Activated naive CD8-positive, alpha-beta T cell treated with anti-CD3 and anti-CD28 coated beads, Interleukin-2, amount 10 ng/mL, durations not matched to agents 7 days and 5 days (primary cell): ENCODE results near the gene B4GALNT1. TPM values are rescaled to one million over a fixed set of nuclear protein-coding genes. Genes with fewer than 3 reads are reported as not detected.

Experiments used
- ATAC-seq: fragments of 150-1000 bp; cut with Tn5 transposase; one replicate; pipeline ENCODE4 v1.10.0; 2021; ENCODE audit warnings: low read depth, moderate library complexity
- POLR2A ChIA-PET: fragments of 350-600 bp; sonication (Branson Sonifier 250); formaldehyde crosslinking; loops from one replicate; lab custom pipeline; 2021; ENCODE audit warnings: antibody characterized with exemption; lab: Charles Lee
- DNase-seq: peaks from one replicate; pipeline ENCODE4 v3.0.0; 2021
- H3K27ac Mint-ChIP-seq: one replicate; pipeline ENCODE4 v1.8.0; 2022; ENCODE audit warnings: mild to moderate bottlenecking, mixed read lengths
- H3K27me3 Mint-ChIP-seq: one replicate; pipeline ENCODE4 v1.8.0; 2022; ENCODE audit warnings: mild to moderate bottlenecking, moderate library complexity, mixed read lengths
- H3K36me3 Mint-ChIP-seq: one replicate; pipeline ENCODE4 v1.8.0; 2021; ENCODE audit warnings: mild to moderate bottlenecking, mixed read lengths
- H3K4me1 Mint-ChIP-seq: one replicate; pipeline ENCODE4 v1.8.0; 2021; ENCODE audit warnings: mixed read lengths
- H3K4me3 Mint-ChIP-seq: one replicate; pipeline ENCODE4 v1.8.0; 2022; ENCODE audit warnings: mild to moderate bottlenecking, moderate library complexity, mixed read lengths
- H3K9me3 Mint-ChIP-seq: one replicate; pipeline ENCODE4 v1.8.0; 2021; ENCODE audit warnings: mixed read lengths
- total RNA-seq, 2 experiments: library from RNA; stranded (reverse); gene quantifications; one replicate each; pipeline ENCODE4 v1.2.3, GENCODE V29; 2021

Gene B4GALNT1
- total RNA-seq, 2 experiments from 2014 or later: 0.65 to 0.80 TPM

DNA sequence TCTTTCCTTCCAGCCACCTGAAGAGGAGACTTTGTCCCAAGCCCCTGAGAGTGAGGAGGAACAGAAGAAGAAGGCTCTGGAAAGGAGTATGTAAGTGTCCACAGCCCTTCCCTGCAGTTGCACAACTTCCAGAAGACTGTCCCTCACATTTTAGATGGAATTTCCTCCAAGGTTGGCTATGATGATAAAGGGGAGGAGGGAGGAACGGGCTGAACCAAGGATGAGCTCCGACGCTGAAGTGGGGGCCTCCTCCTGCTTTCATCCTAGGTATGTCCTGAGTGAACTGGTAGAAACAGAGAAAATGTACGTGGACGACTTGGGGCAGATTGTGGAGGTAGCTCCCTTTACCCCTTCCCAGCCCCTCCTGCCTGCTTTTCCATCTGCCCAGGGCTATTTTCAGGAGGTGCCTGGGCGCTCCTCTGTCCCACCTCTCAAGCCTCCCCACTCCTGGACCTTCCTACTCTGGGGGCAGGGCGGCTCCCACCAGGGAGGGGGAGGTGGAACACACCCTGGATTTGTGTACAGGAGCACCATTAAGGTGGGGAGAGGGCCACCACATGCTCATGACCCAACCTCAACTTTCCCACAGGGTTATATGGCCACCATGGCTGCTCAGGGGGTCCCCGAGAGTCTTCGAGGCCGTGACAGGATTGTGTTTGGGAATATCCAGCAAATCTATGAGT, 19.4 kb downstream of the B4GALNT1 start:
- DNase-seq (no peak), ATAC-seq (no peak)
- POLR2A ChIA-PET: no interaction called here
- no peak overlapping the region for H3K27ac Mint-ChIP-seq
- H3K4me1 Mint-ChIP-seq: peaks cover 10% of the 10 kb centered on the region
- H3K27me3 Mint-ChIP-seq: peaks cover 63% of the 10 kb centered on the region
- no peak overlapping the region for H3K4me3 Mint-ChIP-seq
- no peaks in the 10 kb centered on the region for H3K9me3 Mint-ChIP-seq
- H3K36me3 Mint-ChIP-seq: no peaks in the 10 kb centered on the region

DNA sequence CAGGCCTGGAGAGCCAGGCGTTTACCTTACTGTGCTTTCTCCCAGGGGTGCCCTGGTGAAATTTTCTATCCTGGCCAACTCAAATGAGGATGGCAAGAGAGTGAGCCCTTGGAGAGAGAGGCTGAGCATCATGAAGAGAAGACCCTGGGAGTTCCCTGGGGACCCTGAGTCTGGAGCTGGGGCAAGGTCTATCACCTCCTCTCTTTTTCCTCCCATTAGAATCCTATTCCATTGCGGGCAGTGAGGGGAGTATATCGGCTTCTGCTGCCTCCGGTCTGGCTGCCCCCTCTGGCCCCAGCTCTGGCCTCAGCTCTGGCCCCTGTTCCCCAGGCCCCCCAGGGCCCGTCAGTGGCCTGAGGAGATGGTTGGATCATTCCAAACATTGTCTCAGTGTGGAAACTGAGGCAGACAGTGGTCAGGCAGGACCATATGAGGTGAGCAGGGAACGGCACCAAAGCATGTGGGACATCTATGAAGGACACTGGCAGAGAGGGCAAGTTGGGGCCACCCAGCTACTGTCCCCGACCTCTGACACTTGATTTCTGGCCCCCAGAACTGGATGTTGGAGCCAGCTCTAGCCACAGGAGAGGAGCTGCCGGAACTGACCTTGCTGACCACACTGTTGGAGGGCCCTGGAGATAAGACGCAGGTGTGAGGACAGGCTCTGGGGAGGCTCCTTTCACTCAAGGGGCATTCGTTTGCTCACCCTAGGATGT, 20.1 kb downstream of the B4GALNT1 start:
- Mint-ChIP-seq H3K9me3 (no peaks in the 10 kb centered on the region), H3K4me3 (no peak overlapping the region), H3K27me3 (peaks cover 58% of the 10 kb centered on the region), H3K4me1 (peaks cover 10% of the 10 kb centered on the region), H3K36me3 (no peaks in the 10 kb centered on the region), H3K27ac (no peak overlapping the region)
- DNase-seq: no peak
- no peak for ATAC-seq
- POLR2A ChIA-PET: no interaction called here

DNA sequence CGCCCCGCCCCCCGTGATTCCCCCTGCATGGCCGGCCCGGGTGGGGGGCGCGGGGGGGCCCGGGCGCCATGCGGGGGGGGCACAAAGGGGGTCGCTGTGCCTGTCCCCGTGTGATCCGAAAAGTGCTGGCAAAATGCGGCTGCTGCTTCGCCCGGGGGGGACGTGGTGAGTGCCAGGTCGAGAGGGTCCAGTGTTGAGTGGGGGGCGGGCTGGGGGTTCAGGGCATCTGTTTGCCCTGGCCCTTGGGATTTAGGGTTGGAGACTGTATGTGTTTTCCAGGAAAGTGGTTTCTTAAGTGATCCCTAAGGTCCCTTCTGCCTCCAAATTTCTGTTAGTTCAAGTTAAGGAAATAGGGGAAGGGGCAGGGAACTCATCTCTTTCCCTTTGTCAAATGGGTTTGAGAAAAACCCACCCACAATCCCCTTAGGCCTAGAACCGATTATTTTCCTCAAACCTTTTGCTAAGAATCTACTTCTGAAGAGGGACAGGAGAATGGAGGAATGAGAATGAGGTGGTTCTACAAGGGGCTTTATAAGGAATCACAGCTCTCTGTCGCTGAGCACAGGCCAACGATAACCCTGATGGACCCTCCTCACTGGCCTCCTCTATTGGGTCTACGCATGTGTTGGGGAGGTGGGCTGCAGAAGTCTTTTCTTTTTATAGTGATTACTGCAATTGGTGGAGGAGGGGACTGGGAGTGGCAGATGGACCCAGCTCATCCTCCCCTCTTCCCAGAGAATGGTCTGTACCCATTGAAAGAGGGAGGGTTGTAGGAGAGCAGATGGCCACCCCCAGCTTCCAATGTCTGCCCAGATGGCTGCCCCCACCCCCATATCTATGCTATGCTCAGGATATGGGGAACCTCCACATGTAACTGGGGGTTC, 20.9 kb downstream of the B4GALNT1 start:
- no peak for ATAC-seq
- Mint-ChIP-seq H3K4me1 (peaks cover 10% of the 10 kb centered on the region), H3K27ac (no peak overlapping the region), H3K9me3 (no peaks in the 10 kb centered on the region), H3K4me3 (peak overlapping the region; percentile 50), H3K27me3 (peaks cover 50% of the 10 kb centered on the region), H3K36me3 (no peaks in the 10 kb centered on the region)
- no peak for DNase-seq
- POLR2A ChIA-PET: interaction anchor here (1.0 to 1.4 kb wide), 2 partner anchors 13 to 20 kb away, joined by 7 to 9 read pairs; partner anchors contain the start of gene PIP4K2C

DNA sequence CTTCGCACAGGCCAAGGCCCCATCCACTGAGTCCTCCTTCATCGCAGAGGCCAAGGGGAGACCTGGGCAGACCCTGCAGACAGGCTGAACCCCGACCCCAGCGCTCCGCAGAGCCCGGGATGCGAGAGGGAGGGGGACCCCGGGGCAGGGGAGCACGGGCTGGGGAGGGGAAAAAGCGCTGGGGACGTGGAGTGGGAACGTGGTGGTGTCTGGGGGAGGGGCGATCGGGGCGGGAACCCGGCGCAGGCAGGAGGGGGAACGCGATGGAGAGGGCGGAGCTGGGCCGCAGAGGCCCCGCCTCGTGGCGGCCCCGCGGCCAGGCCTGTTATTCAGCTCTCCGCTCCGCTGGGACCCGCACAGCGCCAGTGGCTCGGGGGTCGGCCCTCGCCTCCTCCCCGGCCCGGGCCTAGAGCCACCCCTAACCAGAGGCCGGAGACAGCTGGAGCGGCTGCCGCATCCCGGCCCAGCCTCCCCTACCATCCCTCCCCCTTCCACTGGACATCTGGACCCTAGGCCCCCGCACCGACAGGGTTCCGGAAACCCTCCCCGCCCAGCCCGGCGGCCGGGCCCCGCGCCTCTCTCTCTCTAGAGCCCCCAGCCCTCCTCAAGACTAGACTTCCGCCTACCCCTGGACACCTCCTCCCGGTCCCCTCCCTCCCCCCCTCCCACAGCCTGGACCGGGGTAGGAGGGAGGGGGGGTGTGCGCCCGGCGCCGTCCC, 21.7 kb downstream of the B4GALNT1 start, which contains the start of gene ARHGEF25:
Gene ARHGEF25, plus strand, starts transcription at position 328 of the 719 bp plus-strand sequence. CDS start 460 bp downstream, outside the sequence.
- peaks cover 43% of the 10 kb centered on the region for H3K27me3 Mint-ChIP-seq
- H3K9me3 Mint-ChIP-seq: no peaks in the 10 kb centered on the region
- peak within 1 kb of the TSS; percentile 75 for H3K27ac Mint-ChIP-seq
- POLR2A ChIA-PET: interaction anchor here (0.6 to 1.4 kb wide), 4 partner anchors 12 to 153 kb away, joined by 3 to 9 read pairs (median 5); partner anchors contain the start of gene PIP4K2C
- H3K36me3 Mint-ChIP-seq: no peaks in the 10 kb centered on the region
- ATAC-seq (peak; percentile 71), DNase-seq (peak; percentile 62)
- peaks cover 10% of the 10 kb centered on the region for H3K4me1 Mint-ChIP-seq
- H3K4me3 Mint-ChIP-seq: peak within 1 kb of the TSS; percentile 74

DNA sequence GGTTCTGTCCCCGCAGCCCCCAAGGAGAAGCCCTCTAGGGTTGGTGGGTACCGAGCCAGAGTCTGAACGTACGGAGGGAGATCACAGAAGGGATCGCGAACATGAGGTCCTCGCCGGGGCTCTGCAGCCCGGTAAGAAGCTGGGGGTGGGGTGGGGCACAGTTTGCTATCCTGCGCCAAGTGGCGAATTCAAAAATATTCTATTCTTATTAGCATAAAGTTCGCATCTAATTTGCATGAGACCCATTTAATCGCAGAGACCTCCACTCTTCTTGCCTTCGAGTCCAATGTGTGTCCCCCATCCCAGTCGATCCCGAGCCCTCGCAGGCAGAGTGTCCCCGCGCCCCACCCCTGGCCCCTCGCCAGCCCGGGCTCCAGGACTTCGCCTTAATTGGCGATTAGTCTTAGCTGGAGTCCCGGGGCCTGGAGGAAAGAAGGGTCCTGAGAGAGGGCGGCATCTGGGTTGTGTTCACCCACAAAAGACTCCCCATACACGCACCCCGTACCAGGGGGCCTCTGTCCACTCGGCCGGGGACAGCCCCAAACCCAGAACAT, 22.4 kb downstream of the B4GALNT1 start:
- peaks cover 2% of the 10 kb centered on the region for H3K36me3 Mint-ChIP-seq
- peak overlapping the region; percentile 75 for H3K27ac Mint-ChIP-seq
- H3K4me1 Mint-ChIP-seq: peaks cover 12% of the 10 kb centered on the region
- H3K27me3 Mint-ChIP-seq: peaks cover 38% of the 10 kb centered on the region
- ATAC-seq (no peak), DNase-seq (no peak)
- peak overlapping the region; percentile 74 for H3K4me3 Mint-ChIP-seq
- H3K9me3 Mint-ChIP-seq: no peaks in the 10 kb centered on the region
- POLR2A ChIA-PET: interaction anchor here (0.6 to 1.4 kb wide), 4 partner anchors 11 to 152 kb away, joined by 3 to 9 read pairs (median 5); partner anchors contain the start of gene PIP4K2C

DNA sequence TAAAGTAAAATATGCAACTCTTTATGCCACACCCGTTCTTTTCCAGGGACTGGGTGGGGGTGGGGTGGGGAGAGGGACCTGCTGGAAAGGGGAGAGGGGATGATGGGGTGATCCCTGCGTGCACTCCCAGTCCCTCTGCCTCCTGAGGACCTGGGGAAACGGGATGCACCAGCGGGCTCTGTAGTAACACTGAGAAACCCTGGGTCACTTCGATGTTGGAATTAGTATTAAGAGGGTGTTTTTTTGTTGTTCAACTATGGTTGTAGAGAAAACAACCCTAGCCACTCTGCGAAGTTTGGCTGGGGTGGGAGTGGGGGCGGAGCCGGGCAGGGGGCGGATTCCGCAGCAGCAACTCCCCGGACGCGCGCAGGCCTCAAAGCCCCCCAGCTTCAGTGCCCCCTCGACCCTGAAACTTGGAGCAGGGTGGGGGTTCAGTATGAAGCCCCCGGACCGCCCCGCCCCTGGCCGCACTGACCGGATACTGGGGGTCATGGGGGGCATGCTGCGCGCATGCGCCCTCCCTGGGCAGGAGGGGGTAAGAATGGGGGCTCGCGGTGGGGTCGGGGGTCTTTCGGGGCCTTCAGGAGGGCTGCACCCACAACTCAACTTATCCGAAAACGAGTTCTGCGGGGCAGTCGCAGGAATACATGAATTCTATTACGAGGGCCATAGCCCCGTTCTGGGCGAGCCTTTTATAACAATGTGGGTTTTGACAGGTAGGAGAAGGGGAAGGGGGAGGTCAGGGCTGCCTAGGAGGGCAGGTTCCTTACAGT, 23.0 kb downstream of the B4GALNT1 start:
- H3K27ac Mint-ChIP-seq: peak overlapping the region; percentile 75
- peaks cover 16% of the 10 kb centered on the region for H3K4me1 Mint-ChIP-seq
- no peak for ATAC-seq
- H3K36me3 Mint-ChIP-seq: peaks cover 2% of the 10 kb centered on the region
- peaks cover 36% of the 10 kb centered on the region for H3K27me3 Mint-ChIP-seq
- peak overlapping the region; percentile 74 for H3K4me3 Mint-ChIP-seq
- no peaks in the 10 kb centered on the region for H3K9me3 Mint-ChIP-seq
- no peak for DNase-seq
- POLR2A ChIA-PET: interaction anchor here (0.5 to 1.4 kb wide), 2 partner anchors 18 to 110 kb away, joined by 3 to 7 read pairs; partner anchors contain the start of gene PIP4K2C

DNA sequence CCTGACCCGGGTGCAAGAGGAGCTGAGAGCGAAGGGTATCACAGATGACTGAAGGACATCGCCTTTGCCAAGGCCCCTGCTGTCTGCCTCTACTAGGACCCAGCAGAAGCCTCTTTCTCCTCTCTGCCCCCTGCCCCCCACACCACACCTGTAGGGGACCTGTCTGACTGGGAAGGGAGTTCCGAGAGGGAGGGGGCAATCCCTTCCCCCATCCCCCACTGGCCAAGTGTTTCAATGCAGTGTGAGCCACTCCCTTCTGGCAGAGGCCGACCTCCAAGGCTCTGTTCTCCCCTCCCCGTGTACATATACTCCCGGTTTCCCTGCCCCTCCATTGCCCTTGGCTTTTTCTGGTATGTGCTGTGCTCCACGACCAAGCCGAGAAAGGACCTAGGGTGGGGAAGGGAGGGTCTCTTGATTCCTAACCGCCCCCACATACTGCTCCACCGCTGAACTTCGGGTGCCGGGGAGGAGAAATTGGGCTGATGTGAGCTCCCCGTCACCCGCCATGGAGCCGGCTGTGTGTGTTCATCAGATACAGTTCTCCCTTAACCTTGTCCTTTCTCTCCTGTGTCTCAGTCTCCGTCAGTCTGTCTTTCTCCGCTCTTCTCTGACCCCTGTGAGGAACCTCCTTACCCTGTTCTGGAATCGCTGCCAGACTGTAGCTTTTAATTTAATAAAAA, 23.8 kb downstream of the B4GALNT1 start:
- no peak for DNase-seq
- POLR2A ChIA-PET: interaction anchor here (0.5 to 1.2 kb wide), 2 partner anchors 18 to 111 kb away, joined by 3 read pairs; partner anchors contain the start of gene PIP4K2C
- peaks cover 2% of the 10 kb centered on the region for H3K36me3 Mint-ChIP-seq
- peaks cover 31% of the 10 kb centered on the region for H3K27me3 Mint-ChIP-seq
- H3K4me1 Mint-ChIP-seq: peaks cover 14% of the 10 kb centered on the region
- no peak overlapping the region for H3K4me3 Mint-ChIP-seq
- H3K9me3 Mint-ChIP-seq: no peaks in the 10 kb centered on the region
- H3K27ac Mint-ChIP-seq: no peak overlapping the region
- ATAC-seq: no peak

DNA sequence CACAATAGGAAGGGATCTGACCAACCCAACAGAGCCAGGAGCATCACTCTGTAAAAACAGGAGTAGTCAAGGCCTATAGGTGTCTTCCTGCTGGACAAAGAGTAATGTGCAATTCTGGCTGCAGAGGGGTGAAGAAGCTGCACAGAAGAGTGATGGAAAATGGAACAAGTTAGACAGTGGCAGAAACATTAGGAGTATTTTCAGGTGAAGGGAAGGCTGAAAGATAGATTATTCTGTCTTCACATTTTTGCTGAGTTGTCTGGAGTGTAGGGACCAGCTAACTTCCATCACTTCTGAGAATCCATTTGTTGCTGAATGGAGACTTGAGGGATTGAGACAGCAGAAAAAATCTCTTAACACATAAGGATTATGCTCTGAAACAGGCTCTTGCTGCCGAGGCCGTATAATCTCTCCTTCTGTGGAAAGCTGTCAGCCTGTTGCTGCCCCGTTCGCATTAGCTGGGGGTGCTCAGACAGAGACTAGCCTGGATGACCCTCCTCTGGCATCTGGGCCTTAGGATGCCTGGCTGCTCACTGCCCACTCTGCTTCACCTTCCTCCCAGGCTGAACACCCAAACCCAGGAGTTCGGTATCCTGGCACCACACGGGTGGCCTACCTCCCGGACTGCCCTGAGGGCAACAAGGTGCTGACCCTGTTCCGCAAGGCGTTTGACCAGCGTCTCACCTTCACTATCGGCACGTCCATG, 24.9 kb downstream of the B4GALNT1 start:
- Mint-ChIP-seq H3K4me1 (peaks cover 20% of the 10 kb centered on the region), H3K36me3 (peaks cover 2% of the 10 kb centered on the region), H3K4me3 (no peak overlapping the region), H3K9me3 (no peaks in the 10 kb centered on the region), H3K27me3 (peaks cover 22% of the 10 kb centered on the region), H3K27ac (no peak overlapping the region)
- POLR2A ChIA-PET: interaction anchor here (0.5 to 1.2 kb wide), 2 partner anchors 17 to 907 kb away, joined by 3 read pairs; partner anchors contain the start of gene PIP4K2C
- DNase-seq: no peak
- ATAC-seq: no peak

DNA sequence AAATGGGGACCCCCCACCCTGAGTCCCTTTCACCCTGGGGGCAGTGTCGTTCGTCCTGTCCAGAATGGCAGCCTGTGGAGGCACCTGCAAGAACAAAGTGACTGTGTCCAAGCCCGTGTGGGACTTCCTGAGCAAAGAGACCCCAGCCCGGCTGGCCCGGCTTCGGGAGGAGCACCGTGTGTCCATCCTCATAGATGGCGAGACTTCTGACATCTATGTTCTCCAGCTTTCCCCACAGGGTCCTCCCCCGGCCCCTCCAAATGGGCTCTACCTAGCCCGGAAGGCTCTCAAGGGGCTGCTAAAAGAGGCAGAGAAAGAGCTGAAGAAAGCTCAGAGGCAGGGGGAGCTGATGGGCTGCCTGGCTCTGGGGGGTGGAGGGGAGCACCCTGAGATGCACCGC, 26.2 kb downstream of the B4GALNT1 start:
- POLR2A ChIA-PET: no interaction called here
- Mint-ChIP-seq H3K27me3 (peaks cover 9% of the 10 kb centered on the region), H3K4me1 (peaks cover 20% of the 10 kb centered on the region), H3K9me3 (no peaks in the 10 kb centered on the region), H3K4me3 (no peak overlapping the region), H3K36me3 (peaks cover 8% of the 10 kb centered on the region), H3K27ac (no peak overlapping the region)
- DNase-seq (no peak), ATAC-seq (no peak)

DNA sequence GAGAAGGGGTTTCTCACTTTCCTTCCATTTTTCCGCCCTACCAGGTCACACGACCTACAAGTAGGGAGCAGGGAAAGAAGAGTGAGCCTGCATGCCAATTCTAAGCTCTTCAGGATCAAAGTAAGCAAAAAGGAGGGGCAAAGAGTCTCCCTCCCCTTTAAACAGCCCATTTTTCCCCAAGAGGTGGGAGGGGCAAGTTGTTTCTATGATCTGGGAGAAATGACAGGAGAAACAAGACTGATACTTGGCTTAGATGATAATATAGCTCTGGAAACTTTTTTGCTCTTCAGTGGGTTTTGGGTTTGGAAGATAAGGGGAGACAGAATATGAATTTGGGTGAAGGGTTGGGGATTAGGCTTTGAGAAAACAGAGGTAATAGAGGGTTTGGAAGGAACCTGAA, 26.6 kb downstream of the B4GALNT1 start:
- no peak for ATAC-seq
- Mint-ChIP-seq H3K27me3 (peaks cover 9% of the 10 kb centered on the region), H3K4me3 (no peak overlapping the region), H3K27ac (no peak overlapping the region), H3K36me3 (peaks cover 8% of the 10 kb centered on the region), H3K9me3 (no peaks in the 10 kb centered on the region), H3K4me1 (peaks cover 20% of the 10 kb centered on the region)
- POLR2A ChIA-PET: interaction anchor here (0.7 kb wide), 1 partner anchor 14 kb away, joined by 5 read pairs; no protein-coding TSS in a partner anchor
- no peak for DNase-seq
